ENCODE results near the gene RBM46. TPM values are rescaled to one million over a fixed set of nuclear protein-coding genes. Genes with fewer than 3 reads are reported as not detected.
"Not testable (repeated sequence)": the region's sequence is repeated elsewhere in the genome, so short reads cannot be mapped to it uniquely, and the experiment has no call there.

Gene RBM46
- total RNA-seq, 3 donors from 2014 or later, result not detected

DNA sequence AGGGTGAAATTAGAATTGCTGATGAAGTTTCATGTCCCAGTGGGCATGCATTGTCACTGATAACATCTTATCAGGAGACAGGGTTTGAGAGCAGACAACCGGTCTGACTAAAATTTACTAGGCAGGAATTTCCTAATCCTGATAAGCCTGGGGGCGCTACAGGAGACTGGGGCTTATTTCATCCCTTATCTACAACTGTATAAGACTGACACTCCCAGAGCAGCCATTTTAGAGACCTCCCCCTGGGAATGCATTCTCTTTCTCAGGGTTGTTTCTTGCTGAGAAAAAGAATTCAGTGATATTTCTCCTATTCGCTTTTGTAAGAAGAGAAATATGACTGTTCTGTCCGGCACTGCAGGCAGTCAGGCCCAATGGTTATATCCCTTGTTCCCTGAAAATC is 93.0 kb downstream of the RBM46 start:
- H3K27me3 Mint-ChIP-seq (ENCODE audit: low read depth); H3K36me3 Mint-ChIP-seq (ENCODE audit: insufficient read depth); H3K4me1 Mint-ChIP-seq (ENCODE audit: low read depth); ATAC-seq; H3K4me3 Mint-ChIP-seq; H3K9me3 Mint-ChIP-seq; DNase-seq: not testable (repeated sequence)

DNA sequence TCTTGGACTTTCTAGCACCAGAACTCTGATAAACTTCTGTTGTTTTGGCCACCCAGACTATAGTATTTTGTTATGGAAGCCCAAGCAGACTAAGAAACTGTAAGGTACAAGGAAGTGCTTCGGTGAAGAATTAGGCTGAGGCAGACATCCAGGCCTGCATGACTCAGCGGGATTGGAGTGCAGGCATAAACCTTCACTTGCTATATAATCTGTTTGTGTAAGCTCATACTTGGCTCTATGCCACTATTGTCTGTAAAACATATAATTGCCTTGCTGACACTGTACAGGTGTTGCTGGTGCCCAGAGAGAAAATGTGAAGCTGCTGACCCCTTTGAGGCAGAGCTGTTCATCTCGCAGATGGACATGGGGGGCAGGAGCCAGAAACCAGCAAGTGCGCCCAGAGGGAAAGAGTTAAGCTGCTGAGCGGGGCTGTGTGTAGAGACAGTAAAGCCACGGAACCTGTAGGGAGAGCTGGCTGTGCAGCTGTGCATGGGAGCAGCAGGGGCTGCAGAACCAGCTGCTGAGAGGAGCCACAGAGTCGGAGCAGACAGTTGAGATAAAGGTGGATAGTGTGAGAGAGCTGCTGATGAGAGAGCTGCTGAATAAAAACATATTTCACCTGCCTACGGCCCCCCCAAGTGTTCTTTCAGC is 96.2 kb downstream of the RBM46 start:
- Mint-ChIP-seq H3K9me3 (peaks cover 8% of the 10 kb centered on the region), H3K4me3 (no peak overlapping the region), H3K36me3 (ENCODE audit: insufficient read depth) (no peaks in the 10 kb centered on the region), H3K27me3 (ENCODE audit: low read depth) (no peaks in the 10 kb centered on the region), H3K4me1 (ENCODE audit: low read depth) (no peaks in the 10 kb centered on the region)
- ATAC-seq, result no peak
- DNase-seq, result no peak

Other genes starting within 250 kb of the RBM46 start
- gene PLRG1, start 230.9 kb upstream of the RBM46 start, total RNA-seq, result 100 to 1,000 TPM; 122 to 135 (median 133) TPM
- gene FGB, start 218.3 kb upstream of the RBM46 start, total RNA-seq, result 1 to 10 TPM; 1.6 to 1.9 (median 1.7) TPM
- gene FGA, start 190.5 kb upstream of the RBM46 start, total RNA-seq, result 1 to 10 TPM; 2.1 to 4.1 (median 3.3) TPM
- 1 to 10 TPM in 2 of 3 donors, under 1 TPM in 1; 0.92 to 2.0 (median 1.8) TPM for gene FGG, start 168.6 kb upstream of the RBM46 start, total RNA-seq
- gene LRAT, start 37.3 kb upstream of the RBM46 start, total RNA-seq, result not detected